GM12878 (cell line): ENCODE results near the gene SETD6. TPM values are rescaled to one million over a fixed set of nuclear protein-coding genes. Genes with fewer than 3 reads are reported as not detected.

Experiments used
- ATAC-seq: fragments of 200-7000 bp; cut with Tn5 transposase; 3 replicates; pipeline ENCODE4 v1.9.1; 2020; ENCODE audit warnings: mild to moderate bottlenecking, moderate library complexity
- BruUV-seq: library from RNA; stranded (reverse); fragments of 400-500 nt; replicated peaks from 2 replicates; lab custom pipeline; 2021; lab: Mats Ljungman, UMichigan
- CTCF ChIA-PET: fragments of 300-600 bp; sonication (Branson Sonifier 250); formaldehyde crosslinking; extraction: SDS; loops from one replicate; lab custom pipeline; 2021; ENCODE audit warnings: inconsistent platforms; lab: Yijun Ruan, JAX
- POLR2A ChIA-PET: fragments of 350-600 bp; formaldehyde crosslinking; extraction: SDS; loops from one replicate; lab custom pipeline; 2021; ENCODE audit warnings: inconsistent platforms; lab: Charles Lee
- RAD21 ChIA-PET: fragments of 300-600 bp; sonication (Branson Sonifier 250); formaldehyde crosslinking; loops from one replicate; lab custom pipeline; 2023; ENCODE audit warnings: antibody characterized with exemption; ENCODE audit not compliant: unreplicated experiment; lab: Charles Lee
- SMC1A ChIA-PET: fragments of 300-600 bp; sonication (Branson Sonifier 250); formaldehyde crosslinking; loops from one replicate; lab custom pipeline; 2023; ENCODE audit not compliant: unreplicated experiment, uncharacterized antibody; lab: Charles Lee
- DNase-seq: peaks from one replicate; pipeline ENCODE4 v3.0.0-alpha.2; 2011; ENCODE audit warnings: low read depth, low spot score
- FAIRE-seq: peaks from 3 replicates; lab custom pipeline; 2011; peaks lifted over from hg19 to GRCh38; lab: Jason Lieb, UNC
- H2AFZ ChIP-seq: 2 replicates; pipeline ENCODE4 v1.6.0; 2011; ENCODE audit warnings: low read depth, low read length, control low read depth; ENCODE audit not compliant: control insufficient read depth
- H3K27ac ChIP-seq: 2 replicates; pipeline ENCODE4 v1.5.1; 2011; ENCODE audit warnings: control low read depth; ENCODE audit not compliant: control insufficient read depth, insufficient read depth
- H3K27me3 ChIP-seq, 2 experiments: replicated peaks in 1 of 2; 2 replicates each; pipeline versions ENCODE4 v1.6.0 to v1.6.1; 2011; ENCODE audit warnings: low read length in 1 of 2; ENCODE audit not compliant: control insufficient read depth in 2 of 2, insufficient read depth in 2 of 2
- H3K36me3 ChIP-seq, 2 experiments: 2 replicates each; pipeline ENCODE4 v1.5.1; 2011; ENCODE audit warnings: low read length in 1 of 2; ENCODE audit not compliant: control insufficient read depth in 2 of 2, insufficient read depth in 2 of 2
- H3K4me1 ChIP-seq: 2 replicates; pipeline ENCODE4 v1.6.1; 2011; ENCODE audit warnings: mild to moderate bottlenecking, low read length, moderate library complexity, mixed read lengths; ENCODE audit not compliant: control insufficient read depth, insufficient read depth
- H3K4me2 ChIP-seq: 2 replicates; pipeline ENCODE4 v1.6.0; 2011; ENCODE audit warnings: control low read depth; ENCODE audit not compliant: control insufficient read depth, insufficient read depth
- H3K4me3 ChIP-seq: fragments of 200-600 bp; sonication (generic); 2 replicates; pipeline ENCODE4 v1.5.1; 2016
- H3K79me2 ChIP-seq: 2 replicates; pipeline ENCODE4 v1.6.0; 2011; ENCODE audit warnings: low read length; ENCODE audit not compliant: control insufficient read depth, insufficient read depth
- H3K9ac ChIP-seq: 2 replicates; pipeline ENCODE4 v1.8.0; 2011; ENCODE audit warnings: low read length, control low read depth, mixed read lengths; ENCODE audit not compliant: control insufficient read depth, insufficient read depth
- H3K9me3 ChIP-seq: replicated peaks from 3 replicates; pipeline ENCODE4 v1.5.1; 2011; ENCODE audit warnings: mild to moderate bottlenecking, low read length; ENCODE audit not compliant: control insufficient read depth, insufficient read depth
- H4K20me1 ChIP-seq: 2 replicates; pipeline ENCODE4 v1.6.0; 2011; ENCODE audit not compliant: control insufficient read depth, insufficient read depth
- CREB1 ChIP-seq: IDR thresholded peaks from 2 replicates; pipeline ENCODE4 v1.6.1; 2012; ENCODE audit warnings: low read depth, mild to moderate bottlenecking, inconsistent platforms
- KLF5 ChIP-seq: fragments of 450-650 bp; IDR thresholded peaks from 2 replicates; pipeline ENCODE4 v1.6.1; 2014; ENCODE audit warnings: mild to moderate bottlenecking; ENCODE audit not compliant: partially characterized antibody
- NR2C2 ChIP-seq: IDR thresholded peaks from 2 replicates; pipeline ENCODE4 v1.6.1; 2011; ENCODE audit warnings: borderline replicate concordance, low read depth; ENCODE audit not compliant: control insufficient read depth, insufficient read length
- PML ChIP-seq: IDR thresholded peaks from 2 replicates; pipeline ENCODE4 v1.6.1; 2012; ENCODE audit warnings: low read length, inconsistent platforms
- POLR2A ChIP-seq: IDR thresholded peaks from 2 replicates; pipeline ENCODE4 v1.6.1; 2011; ENCODE audit warnings: low read depth, mild to moderate bottlenecking, low read length
- RELA ChIP-seq: fragments of 450-650 bp; IDR thresholded peaks from 2 replicates; pipeline ENCODE4 v1.8.0; 2014; ENCODE audit warnings: borderline replicate concordance; ENCODE audit not compliant: partially characterized antibody
- SIN3A ChIP-seq: IDR thresholded peaks from 2 replicates; pipeline ENCODE4 v1.6.1; 2012; ENCODE audit warnings: low read depth, low read length, improper control_type of control experiment
- SMAD1 ChIP-seq: fragments of 450-650 bp; IDR thresholded peaks from 2 replicates; pipeline ENCODE4 v1.6.1; 2018; ENCODE audit warnings: mild to moderate bottlenecking, low read depth; ENCODE audit not compliant: partially characterized antibody
- SP1 ChIP-seq: IDR thresholded peaks from one replicate; pipeline ENCODE4 v1.6.1; 2011; ENCODE audit warnings: low read depth, low read length
- STAT1 ChIP-seq: fragments of 450-650 bp; conservative IDR thresholded peaks from 2 replicates; pipeline ENCODE4 v1.6.1; 2014; ENCODE audit warnings: antibody characterized with exemption, mild to moderate bottlenecking
- ZZZ3 ChIP-seq: IDR thresholded peaks from 2 replicates; pipeline ENCODE4 v1.6.1; 2011; ENCODE audit warnings: low read depth; ENCODE audit not compliant: control insufficient read depth, insufficient read length
- WGBS: methylation state at CpG from one replicate; pipeline ENCODE4 v1.1.6; 2016; ENCODE audit warnings: low lambda C conversion rate; ENCODE audit not compliant: insufficient replicate concordance, insufficient coverage; ENCODE audit errors: missing lambda C conversion rate; 5-methylcytosine and 5-hydroxymethylcytosine counted together
- in situ Hi-C: fragments of 300-500 bp; cut with MboI; formaldehyde crosslinking; loops from 9 replicates; pipeline ENCODE4 v1.14.3; 2018; ENCODE audit warnings: mixed read lengths
- intact Hi-C: fragments of 100-400 bp; cut with micrococcal nuclease; formaldehyde crosslinking; loops from one replicate; pipeline ENCODE4 v1.14.2; 2022; ENCODE audit not compliant: unreplicated experiment
- polyA plus RNA-seq, 11 experiments: library from polyadenylated mRNA; depleted of rRNA in 4 of 11; unstranded in 6 of 11; stranded (reverse) in 5 of 11; fragments of >200 nt; fragmentation: Nextera tagmentation in 4 of 11; fragmentation: Illumina TruSeq in 1 of 11; extraction: Ambion mirVana in 4 of 11; extraction: Trizol in 1 of 11; gene quantifications; 1 replicate in 1 of 11; 2 replicates in 10 of 11; pipeline versions ENCODE4 v1.2.1 to v1.2.3, GENCODE V29; 2011 to 2016; ENCODE audit warnings: inconsistent platforms in 2 of 11, missing spikeins in 2 of 11, low read depth in 1 of 11
- total RNA-seq, 4 experiments: library from RNA; depleted of rRNA in 3 of 4; stranded (reverse); fragments of >200 nt in 3 of 4; fragmentation: Illumina TruSeq in 1 of 4; extraction: Trizol in 1 of 4; gene quantifications; 2 replicates each; pipeline versions ENCODE4 v1.2.1 to v1.2.3, GENCODE V29; 2013 to 2021
- TF ChIP-seq, protein P1 (sequence below): fragments of 450-650 bp; conservative IDR thresholded peaks from 2 replicates; pipeline ENCODE4 v1.6.1; 2017; ENCODE audit warnings: mild to moderate bottlenecking, moderate library complexity

Gene SETD6
- total and polyA plus RNA-seq, 10 of the 15 experiments (the other 5 are each of a cell fraction or from before 2014, with no cell fraction given), result 8.2 to 23.8 (median 16.2) TPM

DNA sequence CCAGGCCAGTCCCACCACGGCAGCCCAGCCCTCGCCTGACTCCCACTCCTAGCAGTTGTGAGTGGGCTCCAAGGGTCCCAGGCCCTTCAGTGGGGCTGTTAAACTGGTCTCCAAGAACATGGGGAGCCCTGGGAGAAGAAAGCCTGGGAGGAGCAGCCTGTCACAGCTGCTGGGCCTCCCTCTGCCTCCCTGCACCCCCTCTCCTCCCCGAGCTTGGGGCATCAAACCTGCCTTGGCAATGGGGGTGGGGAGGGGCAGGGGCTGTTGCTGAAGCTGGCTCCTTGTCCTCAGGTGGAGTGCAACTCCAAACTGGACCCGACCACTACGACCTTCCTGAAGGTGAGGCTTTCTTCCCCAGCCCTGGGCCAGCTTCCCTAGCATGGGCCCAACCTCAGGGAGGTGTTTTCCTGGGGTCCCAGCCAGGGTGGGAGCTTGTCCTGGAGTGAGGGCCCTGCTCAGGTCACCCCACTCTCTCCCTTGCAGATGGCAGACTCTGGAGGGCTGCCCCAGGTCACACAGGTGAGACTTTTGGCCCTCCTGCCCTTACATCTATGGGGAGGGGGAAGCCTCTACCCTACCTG, 6.6 kb upstream of the SETD6 start:
- Histone ChIP-seq H3K4me3 (no peak overlapping the region), H2AFZ (no peak overlapping the region), H3K9me3 (no peaks in the 10 kb centered on the region), H4K20me1 (no peaks in the 10 kb centered on the region), H3K27ac (no peak overlapping the region), H3K79me2 (no peaks in the 10 kb centered on the region), H3K4me2 (no peak overlapping the region), H3K9ac (no peak overlapping the region), H3K4me1 (no peaks in the 10 kb centered on the region), H3K36me3 (no peaks in the 10 kb centered on the region), H3K27me3 (no peaks in the 10 kb centered on the region)
- ChIA-PET SMC1A (no interaction called here), POLR2A (no interaction called here), CTCF (interaction anchor here (1.1 kb wide), 1 partner anchor 248 kb away, joined by 3 read pairs; no protein-coding TSS in a partner anchor), RAD21 (no interaction called here)
- DNase-seq (no peak), FAIRE-seq (no peak), ATAC-seq (no peak)
- BruUV-seq, result no TSS peak
- intact Hi-C loops (no loop called here), in situ Hi-C loops (loop anchor here (25.0 kb wide), 1 partner anchor 229 kb away; the partner anchor contains the start of gene GOT2)
- TF ChIP-seq SIN3A, result no peak
- 29% methylated on average over 5 of the region's 5 CpGs for WGBS

DNA sequence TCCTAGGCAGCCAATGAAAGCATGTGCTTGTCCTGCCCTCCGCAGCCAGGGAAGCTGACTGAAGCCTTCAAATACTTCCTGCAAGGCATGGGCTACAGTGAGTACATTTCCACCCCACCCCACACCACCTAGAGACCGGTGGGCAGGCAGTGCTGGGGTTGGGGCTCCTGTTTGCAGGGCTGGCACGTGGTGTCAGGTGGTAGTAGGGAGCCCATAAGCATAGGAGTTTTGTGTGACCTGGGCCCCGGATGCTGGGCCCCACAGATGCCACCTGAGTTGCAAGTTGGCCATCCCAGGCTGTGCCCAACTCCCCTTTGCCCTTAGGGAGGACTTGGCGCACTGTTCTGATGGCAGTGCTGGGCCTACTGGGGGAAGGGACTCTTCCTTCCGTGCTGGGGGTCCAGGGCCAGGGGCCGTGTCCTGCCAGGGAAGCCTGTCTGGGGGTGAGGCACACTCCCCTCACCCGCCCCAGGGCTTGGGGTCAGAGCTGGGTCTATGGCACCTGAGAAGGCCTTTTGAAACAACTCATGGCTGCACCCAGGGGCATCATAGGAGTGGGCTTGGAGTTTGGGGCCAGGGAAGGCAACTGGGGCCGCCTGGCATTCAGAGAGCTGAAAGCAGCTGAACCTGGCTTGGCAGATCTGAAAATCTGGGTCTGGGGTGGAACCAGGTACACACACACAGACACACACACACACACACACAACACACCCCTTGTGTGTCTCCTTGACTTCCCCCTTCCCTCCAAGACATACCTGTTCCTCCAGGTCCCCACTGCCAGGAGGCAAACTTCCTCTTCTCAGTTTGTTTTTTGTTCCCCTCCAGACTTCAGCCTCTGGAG, 5.8 kb upstream of the SETD6 start:
- no peak for DNase-seq
- H3K4me1 ChIP-seq, result no peaks in the 10 kb centered on the region
- WGBS, result 64% methylated on average over 8 of the region's 9 CpGs
- POLR2A ChIA-PET, result no interaction called here
- H3K27me3 ChIP-seq, result no peaks in the 10 kb centered on the region
- in situ Hi-C loops (loop anchor here (25.0 kb wide), 1 partner anchor 228 kb away; the partner anchor contains the start of gene GOT2), intact Hi-C loops (no loop called here)
- no peak overlapping the region for H3K9ac ChIP-seq
- H3K4me2 ChIP-seq, result no peak overlapping the region
- no peaks in the 10 kb centered on the region for H3K9me3 ChIP-seq
- no peak overlapping the region for H2AFZ ChIP-seq
- CTCF ChIA-PET, result interaction anchor here (0.6 to 1.6 kb wide), 4 partner anchors 11 to 247 kb away, joined by 3 to 4 read pairs (median 3); no protein-coding TSS in a partner anchor
- H3K27ac ChIP-seq, result no peak overlapping the region
- RAD21 ChIA-PET, result interaction anchor here (0.5 to 1.3 kb wide), 3 partner anchors 152 to 176 kb away, joined by 3 to 4 read pairs (median 4); no protein-coding TSS in a partner anchor
- SMC1A ChIA-PET, result no interaction called here
- no peak for ATAC-seq
- H3K36me3 ChIP-seq, result no peaks in the 10 kb centered on the region
- no peaks in the 10 kb centered on the region; the same call in 1 of the 2 replicates for H3K79me2 ChIP-seq
- no peak overlapping the region for H3K4me3 ChIP-seq
- FAIRE-seq, result no peak
- BruUV-seq, result no TSS peak
- H4K20me1 ChIP-seq, result no peaks in the 10 kb centered on the region
- TF ChIP-seq SMAD1, result no peak
- no peak for TF ChIP-seq PML
- TF ChIP-seq STAT1, result no peak
- TF ChIP-seq KLF5, result no peak
- no peak for TF ChIP-seq CREB1
- TF ChIP-seq NR2C2, result no peak
- TF ChIP-seq ZZZ3, result no peak
- TF ChIP-seq SP1, result no peak
- no peak for TF ChIP-seq RELA
- TF ChIP-seq, protein P1, sequence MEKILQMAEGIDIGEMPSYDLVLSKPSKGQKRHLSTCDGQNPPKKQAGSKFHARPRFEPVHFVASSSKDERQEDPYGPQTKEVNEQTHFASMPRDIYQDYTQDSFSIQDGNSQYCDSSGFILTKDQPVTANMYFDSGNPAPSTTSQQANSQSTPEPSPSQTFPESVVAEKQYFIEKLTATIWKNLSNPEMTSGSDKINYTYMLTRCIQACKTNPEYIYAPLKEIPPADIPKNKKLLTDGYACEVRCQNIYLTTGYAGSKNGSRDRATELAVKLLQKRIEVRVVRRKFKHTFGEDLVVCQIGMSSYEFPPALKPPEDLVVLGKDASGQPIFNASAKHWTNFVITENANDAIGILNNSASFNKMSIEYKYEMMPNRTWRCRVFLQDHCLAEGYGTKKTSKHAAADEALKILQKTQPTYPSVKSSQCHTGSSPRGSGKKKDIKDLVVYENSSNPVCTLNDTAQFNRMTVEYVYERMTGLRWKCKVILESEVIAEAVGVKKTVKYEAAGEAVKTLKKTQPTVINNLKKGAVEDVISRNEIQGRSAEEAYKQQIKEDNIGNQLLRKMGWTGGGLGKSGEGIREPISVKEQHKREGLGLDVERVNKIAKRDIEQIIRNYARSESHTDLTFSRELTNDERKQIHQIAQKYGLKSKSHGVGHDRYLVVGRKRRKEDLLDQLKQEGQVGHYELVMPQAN, result no peak
- TF ChIP-seq POLR2A, result no peak
